ENCODE data around the gene RERG.
A peak's percentile ranks its signal among the peaks of the same experiment; 100 is the strongest.

Gene RERG

DNA sequence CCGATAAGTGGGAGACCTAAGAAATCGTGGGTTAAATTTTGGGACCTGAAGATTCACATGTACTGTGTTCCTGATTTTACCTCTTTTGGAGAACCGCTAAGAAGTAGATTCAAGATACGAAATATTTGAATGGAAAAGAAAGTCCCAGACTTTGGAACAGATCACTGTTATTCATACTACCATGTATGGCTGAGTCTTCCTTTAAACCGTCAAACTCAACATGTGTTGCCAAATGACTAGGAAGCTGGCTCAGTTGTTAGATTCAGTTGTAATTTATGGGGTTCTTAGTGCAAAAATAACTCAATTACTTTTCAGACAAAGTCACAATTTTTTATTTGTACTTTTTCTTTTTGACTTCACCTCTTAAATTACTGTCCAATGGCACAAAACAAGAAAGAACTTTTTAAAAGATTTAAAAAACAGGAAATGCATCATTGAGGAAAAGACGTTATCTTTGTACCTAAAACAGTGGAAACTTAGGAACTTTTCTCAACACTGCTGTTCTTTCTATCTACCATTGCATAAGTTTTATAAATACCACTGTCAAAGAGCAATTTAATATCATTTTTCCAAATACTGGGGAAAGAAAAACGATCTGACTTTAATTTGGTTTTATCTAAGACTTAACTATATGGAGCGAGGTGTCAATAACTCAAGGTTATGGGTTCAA is 15.7 kb downstream of the RERG start (continued):
- TF ChIP-seq REPIN1 (tag by site-specific recombination; IDR thresholded peaks at IDR 0.05; ENCODE audit: low read depth), result no peak

DNA sequence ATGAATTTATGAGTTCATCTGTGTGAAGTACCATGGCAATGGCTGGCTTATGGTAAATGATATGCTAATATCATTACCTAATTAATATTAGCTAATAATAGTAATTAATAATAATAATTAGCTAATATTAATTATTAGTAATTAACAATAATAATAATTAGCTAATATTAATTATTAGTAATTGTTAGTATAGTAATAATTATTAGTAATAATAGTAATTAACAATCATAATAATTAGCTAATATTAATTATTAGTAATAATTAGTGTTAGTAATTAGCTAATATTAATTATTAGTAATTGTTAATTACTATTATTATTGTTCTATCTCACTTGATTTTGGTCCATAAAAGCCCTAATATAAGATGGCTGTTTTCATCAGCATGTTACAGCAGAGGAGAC is 19.8 kb downstream of the RERG start:
- ChIA-PET POLR2A (no interaction called here), CTCF (interaction anchor here (0.9 to 1.5 kb wide), 2 partner anchors 19 to 21 kb away, joined by 3 to 4 read pairs; partner anchors contain the start of gene RERG)
- no peaks in the 10 kb centered on the region for H3K9me3 ChIP-seq (ENCODE audit: control insufficient read depth, insufficient read depth, low read depth, low read length)
- H3K4me1 ChIP-seq (ENCODE audit: control insufficient read depth, insufficient read depth, low read length), result peaks cover 6% of the 10 kb centered on the region
- H3K27ac ChIP-seq (ENCODE audit: extremely low read depth, low read depth, low read length), result no peak overlapping the region
- no peaks in the 10 kb centered on the region for H3K36me3 ChIP-seq (ENCODE audit: control insufficient read depth in 2 of 2, insufficient read depth in 1 of 2, low read length in 2 of 2)
- peak; percentile 20; the same call in 1 of the 2 replicates for TF ChIP-seq SP7 (tag by site-specific recombination; IDR thresholded peaks at IDR 0.05)
- no peak for TF ChIP-seq ZNF610 (tag by site-specific recombination; IDR thresholded peaks at IDR 0.05; ENCODE audit: borderline replicate concordance)
- TF ChIP-seq, protein P1, sequence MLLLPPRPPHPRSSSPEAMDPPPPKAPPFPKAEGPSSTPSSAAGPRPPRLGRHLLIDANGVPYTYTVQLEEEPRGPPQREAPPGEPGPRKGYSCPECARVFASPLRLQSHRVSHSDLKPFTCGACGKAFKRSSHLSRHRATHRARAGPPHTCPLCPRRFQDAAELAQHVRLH (tag by site-specific recombination; IDR thresholded peaks at IDR 0.05), result peak; percentile 14; the same call in 1 of the 2 replicates
- 0 out of 2 replicates have a peak, but pooled peaks have one; percentile 3 for TF ChIP-seq ZNF555 (tag by site-specific recombination; conservative IDR thresholded peaks at IDR 0.05)
- TF ChIP-seq BCL11A (tag by site-specific recombination; IDR thresholded peaks at IDR 0.05; ENCODE audit: low read depth), result peak; percentile 34; the same call in 1 of the 2 replicates
- TF ChIP-seq ZNF48 (tag by site-specific recombination; IDR thresholded peaks at IDR 0.05), result no peak
- peak; percentile 84; the same call in 1 of the 2 replicates for TF ChIP-seq BCL11B (tag by site-specific recombination; IDR thresholded peaks at IDR 0.05; ENCODE audit: low read depth)
- no peak for TF ChIP-seq ZNF184 (tag by site-specific recombination; IDR thresholded peaks at IDR 0.05)
- TF ChIP-seq, protein P2, sequence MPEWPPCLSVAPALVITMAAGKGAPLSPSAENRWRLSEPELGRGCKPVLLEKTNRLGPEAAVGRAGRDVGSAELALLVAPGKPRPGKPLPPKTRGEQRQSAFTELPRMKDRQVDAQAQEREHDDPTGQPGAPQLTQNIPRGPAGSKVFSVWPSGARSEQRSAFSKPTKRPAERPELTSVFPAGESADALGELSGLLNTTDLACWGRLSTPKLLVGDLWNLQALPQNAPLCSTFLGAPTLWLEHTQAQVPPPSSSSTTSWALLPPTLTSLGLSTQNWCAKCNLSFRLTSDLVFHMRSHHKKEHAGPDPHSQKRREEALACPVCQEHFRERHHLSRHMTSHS (tag by site-specific recombination; IDR thresholded peaks at IDR 0.05), result no peak
- H3K4me3 ChIP-seq (ENCODE audit: low read depth, low read length), result no peak overlapping the region

DNA sequence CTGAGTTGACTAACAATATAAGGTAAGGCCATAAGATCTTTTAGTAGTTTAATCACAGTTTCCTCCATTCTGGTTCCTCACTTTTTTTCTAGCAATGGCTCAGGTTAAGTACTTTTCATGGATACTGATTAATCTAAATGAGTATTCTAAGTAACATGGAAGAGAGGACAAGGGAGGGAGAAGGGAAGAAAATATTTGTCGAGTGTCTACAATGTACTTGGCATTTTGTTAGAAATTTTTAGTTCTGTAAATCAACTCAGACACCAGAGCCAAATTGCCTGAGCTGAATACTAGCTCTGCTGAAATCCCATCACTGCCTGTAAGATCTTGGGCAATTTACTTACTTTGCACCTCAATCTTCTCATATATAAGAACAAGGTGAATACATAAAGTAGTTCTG is 20.2 kb downstream of the RERG start:
- ChIA-PET POLR2A (no interaction called here), CTCF (interaction anchor here (0.9 to 1.5 kb wide), 2 partner anchors 20 kb away, joined by 3 to 4 read pairs; partner anchors contain the start of gene RERG)
- Histone ChIP-seq H3K36me3 (ENCODE audit: control insufficient read depth in 2 of 2, insufficient read depth in 1 of 2, low read length in 2 of 2) (no peaks in the 10 kb centered on the region), H3K4me3 (ENCODE audit: low read depth, low read length) (no peak overlapping the region), H3K27ac (ENCODE audit: extremely low read depth, low read depth, low read length) (no peak overlapping the region), H3K4me1 (ENCODE audit: control insufficient read depth, insufficient read depth, low read length) (peaks cover 6% of the 10 kb centered on the region), H3K9me3 (ENCODE audit: control insufficient read depth, insufficient read depth, low read depth, low read length) (no peaks in the 10 kb centered on the region)
- TF ChIP-seq, protein P3, sequence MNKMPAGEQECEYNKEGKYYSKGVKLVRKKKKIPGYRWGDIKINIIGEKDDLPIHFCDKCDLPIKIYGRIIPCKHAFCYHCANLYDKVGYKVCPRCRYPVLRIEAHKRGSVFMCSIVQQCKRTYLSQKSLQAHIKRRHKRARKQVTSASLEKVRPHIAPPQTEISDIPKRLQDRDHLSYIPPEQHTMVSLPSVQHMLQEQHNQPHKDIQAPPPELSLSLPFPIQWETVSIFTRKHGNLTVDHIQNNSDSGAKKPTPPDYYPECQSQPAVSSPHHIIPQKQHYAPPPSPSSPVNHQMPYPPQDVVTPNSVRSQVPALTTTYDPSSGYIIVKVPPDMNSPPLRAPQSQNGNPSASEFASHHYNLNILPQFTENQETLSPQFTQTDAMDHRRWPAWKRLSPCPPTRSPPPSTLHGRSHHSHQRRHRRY (tag by site-specific recombination; IDR thresholded peaks at IDR 0.05), result no peak
- TF ChIP-seq ZNF670 (tag by site-specific recombination; IDR thresholded peaks at IDR 0.05; ENCODE audit: low read depth), result no peak
- no peak for TF ChIP-seq YY2 (tag by site-specific recombination; IDR thresholded peaks at IDR 0.05)
- no peak for TF ChIP-seq ZNF549 (tag by site-specific recombination; IDR thresholded peaks at IDR 0.05)
- TF ChIP-seq, protein P4, sequence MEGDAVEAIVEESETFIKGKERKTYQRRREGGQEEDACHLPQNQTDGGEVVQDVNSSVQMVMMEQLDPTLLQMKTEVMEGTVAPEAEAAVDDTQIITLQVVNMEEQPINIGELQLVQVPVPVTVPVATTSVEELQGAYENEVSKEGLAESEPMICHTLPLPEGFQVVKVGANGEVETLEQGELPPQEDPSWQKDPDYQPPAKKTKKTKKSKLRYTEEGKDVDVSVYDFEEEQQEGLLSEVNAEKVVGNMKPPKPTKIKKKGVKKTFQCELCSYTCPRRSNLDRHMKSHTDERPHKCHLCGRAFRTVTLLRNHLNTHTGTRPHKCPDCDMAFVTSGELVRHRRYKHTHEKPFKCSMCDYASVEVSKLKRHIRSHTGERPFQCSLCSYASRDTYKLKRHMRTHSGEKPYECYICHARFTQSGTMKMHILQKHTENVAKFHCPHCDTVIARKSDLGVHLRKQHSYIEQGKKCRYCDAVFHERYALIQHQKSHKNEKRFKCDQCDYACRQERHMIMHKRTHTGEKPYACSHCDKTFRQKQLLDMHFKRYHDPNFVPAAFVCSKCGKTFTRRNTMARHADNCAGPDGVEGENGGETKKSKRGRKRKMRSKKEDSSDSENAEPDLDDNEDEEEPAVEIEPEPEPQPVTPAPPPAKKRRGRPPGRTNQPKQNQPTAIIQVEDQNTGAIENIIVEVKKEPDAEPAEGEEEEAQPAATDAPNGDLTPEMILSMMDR (tag by site-specific recombination; IDR thresholded peaks at IDR 0.05), result no peak
- TF ChIP-seq, protein P5, sequence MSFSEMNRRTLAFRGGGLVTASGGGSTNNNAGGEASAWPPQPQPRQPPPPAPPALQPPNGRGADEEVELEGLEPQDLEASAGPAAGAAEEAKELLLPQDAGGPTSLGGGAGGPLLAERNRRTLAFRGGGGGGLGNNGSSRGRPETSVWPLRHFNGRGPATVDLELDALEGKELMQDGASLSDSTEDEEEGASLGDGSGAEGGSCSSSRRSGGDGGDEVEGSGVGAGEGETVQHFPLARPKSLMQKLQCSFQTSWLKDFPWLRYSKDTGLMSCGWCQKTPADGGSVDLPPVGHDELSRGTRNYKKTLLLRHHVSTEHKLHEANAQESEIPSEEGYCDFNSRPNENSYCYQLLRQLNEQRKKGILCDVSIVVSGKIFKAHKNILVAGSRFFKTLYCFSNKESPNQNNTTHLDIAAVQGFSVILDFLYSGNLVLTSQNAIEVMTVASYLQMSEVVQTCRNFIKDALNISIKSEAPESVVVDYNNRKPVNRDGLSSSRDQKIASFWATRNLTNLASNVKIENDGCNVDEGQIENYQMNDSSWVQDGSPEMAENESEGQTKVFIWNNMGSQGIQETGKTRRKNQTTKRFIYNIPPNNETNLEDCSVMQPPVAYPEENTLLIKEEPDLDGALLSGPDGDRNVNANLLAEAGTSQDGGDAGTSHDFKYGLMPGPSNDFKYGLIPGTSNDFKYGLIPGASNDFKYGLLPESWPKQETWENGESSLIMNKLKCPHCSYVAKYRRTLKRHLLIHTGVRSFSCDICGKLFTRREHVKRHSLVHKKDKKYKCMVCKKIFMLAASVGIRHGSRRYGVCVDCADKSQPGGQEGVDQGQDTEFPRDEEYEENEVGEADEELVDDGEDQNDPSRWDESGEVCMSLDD (tag by site-specific recombination; IDR thresholded peaks at IDR 0.05), result no peak
- no peak for TF ChIP-seq ZEB2 (tag by site-specific recombination; IDR thresholded peaks at IDR 0.05)
- no peak for TF ChIP-seq ZNF366 (tag by site-specific recombination; conservative IDR thresholded peaks at IDR 0.05)
- no peak for TF ChIP-seq RBAK (tag by site-specific recombination; IDR thresholded peaks at IDR 0.05)
- no peak for TF ChIP-seq ZBTB17 (tag by site-specific recombination; IDR thresholded peaks at IDR 0.05)
- TF ChIP-seq ZXDB (tag by site-specific recombination; IDR thresholded peaks at IDR 0.05), result no peak
- TF ChIP-seq, protein P6, sequence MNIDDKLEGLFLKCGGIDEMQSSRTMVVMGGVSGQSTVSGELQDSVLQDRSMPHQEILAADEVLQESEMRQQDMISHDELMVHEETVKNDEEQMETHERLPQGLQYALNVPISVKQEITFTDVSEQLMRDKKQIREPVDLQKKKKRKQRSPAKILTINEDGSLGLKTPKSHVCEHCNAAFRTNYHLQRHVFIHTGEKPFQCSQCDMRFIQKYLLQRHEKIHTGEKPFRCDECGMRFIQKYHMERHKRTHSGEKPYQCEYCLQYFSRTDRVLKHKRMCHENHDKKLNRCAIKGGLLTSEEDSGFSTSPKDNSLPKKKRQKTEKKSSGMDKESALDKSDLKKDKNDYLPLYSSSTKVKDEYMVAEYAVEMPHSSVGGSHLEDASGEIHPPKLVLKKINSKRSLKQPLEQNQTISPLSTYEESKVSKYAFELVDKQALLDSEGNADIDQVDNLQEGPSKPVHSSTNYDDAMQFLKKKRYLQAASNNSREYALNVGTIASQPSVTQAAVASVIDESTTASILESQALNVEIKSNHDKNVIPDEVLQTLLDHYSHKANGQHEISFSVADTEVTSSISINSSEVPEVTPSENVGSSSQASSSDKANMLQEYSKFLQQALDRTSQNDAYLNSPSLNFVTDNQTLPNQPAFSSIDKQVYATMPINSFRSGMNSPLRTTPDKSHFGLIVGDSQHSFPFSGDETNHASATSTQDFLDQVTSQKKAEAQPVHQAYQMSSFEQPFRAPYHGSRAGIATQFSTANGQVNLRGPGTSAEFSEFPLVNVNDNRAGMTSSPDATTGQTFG (tag by site-specific recombination; IDR thresholded peaks at IDR 0.05; ENCODE audit: borderline replicate concordance), result no peak
- no peak for TF ChIP-seq ZNF433 (tag by site-specific recombination; IDR thresholded peaks at IDR 0.05; ENCODE audit: low read depth)

All from HEK293 (cell line).